SKM-1 (cell line): ENCODE results near the gene HSDL1.

Experiments
- DNase-seq: peaks from one replicate; lab custom pipeline; 2025; ENCODE audit not compliant: unreplicated experiment; lab: John Stamatoyannopoulos, UW

The HSDL1 gene

DNA sequence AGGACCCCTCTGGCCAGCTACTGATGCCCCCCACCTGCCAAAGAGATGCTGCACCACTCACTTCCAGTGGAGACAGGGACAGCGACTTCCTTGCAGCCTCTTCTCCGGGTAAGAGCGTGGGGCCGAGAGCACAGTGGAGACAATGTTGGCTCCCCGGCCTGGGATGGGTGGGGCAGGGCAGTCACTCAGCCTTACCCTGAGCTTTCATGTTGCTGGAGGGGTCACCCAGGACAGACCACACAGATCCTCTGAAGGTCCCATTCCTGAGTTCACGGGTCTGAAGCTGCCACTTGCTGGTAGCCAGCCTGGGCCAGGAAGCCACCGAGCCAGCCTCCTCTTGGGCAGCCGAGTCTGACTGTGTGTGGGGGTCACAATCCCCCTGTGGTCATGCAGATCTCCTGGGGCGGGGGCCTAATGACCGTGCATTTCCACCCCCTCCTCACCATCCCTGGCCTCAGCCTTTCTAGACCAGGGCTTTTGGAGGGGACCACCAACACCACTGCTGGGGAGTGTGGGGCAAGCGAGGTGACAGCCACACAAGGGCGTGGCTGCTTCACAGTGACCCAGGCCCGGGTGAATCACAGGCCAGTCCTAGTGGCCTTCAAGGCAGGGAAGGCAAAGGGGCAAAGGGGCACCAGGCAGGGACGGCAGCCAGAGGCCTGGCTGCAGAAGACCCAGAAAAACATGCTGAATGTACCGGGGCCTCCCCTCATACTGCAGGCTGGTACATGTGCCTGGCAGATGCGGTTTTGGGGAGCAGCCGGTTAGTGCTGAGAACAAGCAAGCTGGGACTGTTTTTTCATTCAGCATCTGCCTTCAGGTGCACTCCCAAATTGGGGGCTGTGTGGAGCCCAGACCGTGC is 31.4 kb upstream of the HSDL1 start:
- no peak for DNase-seq

DNA sequence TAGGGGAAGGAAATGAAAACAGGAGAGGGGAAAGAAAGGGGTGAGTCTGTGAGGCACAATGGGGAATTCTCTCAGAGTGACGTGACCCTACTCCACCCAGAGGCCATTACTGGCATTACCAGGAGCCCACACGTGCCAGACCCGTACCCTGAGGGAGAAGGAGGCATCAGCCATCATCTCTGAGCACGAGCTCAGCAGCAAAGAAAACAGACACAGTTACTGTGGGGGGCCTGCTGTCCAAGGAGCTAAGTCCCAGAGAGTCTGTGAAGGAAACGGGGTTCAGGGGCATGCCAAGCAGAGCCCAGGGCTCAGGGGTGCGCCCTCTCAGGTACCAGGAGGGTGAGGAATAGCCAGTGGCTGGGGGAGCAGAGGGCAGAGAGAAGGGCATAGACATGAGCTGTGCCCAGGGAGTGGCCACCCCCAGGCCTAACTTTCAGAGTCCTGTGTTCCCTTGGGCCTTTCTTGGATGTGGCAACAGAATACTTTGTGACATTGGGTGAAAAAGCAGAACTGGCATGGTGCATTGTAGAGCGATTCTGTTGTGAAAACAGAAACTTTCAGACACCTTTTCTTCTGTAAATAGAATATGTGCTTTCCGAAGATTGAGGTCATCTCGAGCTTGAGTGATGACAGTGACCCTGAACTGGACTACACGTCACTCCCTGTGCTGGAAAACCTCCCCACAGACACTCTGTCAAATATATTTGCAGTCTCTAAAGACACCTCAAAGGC is 30.5 kb upstream of the HSDL1 start:
- DNase-seq, result peak; percentile 29

GRCh38 chr16:84174396-84174795 is 29.4 kb upstream of the HSDL1 start:
- no peak for DNase-seq

DNA sequence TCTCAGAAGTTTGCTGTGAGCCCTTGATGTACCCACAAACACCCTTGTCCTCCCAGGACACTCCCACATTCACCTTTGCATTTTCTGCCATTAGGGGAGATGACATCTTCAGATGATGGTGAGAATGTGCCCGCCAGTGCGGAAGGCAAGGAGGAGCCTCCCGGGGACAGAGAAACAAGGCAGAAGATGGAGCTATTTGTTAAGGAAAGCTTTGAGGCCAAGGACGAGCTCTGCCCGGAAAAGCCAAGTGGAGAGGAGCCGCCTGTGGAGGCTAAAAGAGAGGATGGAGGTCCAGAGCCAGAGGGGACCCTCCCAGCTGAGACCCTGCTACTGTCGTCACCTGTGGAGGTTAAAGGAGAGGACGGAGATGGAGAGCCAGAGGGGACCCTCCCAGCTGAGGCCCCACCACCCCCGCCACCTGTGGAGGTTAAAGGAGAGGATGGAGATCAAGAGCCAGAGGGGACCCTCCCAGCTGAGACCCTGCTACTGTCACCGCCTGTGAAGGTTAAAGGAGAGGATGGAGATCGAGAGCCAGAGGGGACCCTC is 24.9 kb upstream of the HSDL1 start:
- DNase-seq, result no peak

DNA sequence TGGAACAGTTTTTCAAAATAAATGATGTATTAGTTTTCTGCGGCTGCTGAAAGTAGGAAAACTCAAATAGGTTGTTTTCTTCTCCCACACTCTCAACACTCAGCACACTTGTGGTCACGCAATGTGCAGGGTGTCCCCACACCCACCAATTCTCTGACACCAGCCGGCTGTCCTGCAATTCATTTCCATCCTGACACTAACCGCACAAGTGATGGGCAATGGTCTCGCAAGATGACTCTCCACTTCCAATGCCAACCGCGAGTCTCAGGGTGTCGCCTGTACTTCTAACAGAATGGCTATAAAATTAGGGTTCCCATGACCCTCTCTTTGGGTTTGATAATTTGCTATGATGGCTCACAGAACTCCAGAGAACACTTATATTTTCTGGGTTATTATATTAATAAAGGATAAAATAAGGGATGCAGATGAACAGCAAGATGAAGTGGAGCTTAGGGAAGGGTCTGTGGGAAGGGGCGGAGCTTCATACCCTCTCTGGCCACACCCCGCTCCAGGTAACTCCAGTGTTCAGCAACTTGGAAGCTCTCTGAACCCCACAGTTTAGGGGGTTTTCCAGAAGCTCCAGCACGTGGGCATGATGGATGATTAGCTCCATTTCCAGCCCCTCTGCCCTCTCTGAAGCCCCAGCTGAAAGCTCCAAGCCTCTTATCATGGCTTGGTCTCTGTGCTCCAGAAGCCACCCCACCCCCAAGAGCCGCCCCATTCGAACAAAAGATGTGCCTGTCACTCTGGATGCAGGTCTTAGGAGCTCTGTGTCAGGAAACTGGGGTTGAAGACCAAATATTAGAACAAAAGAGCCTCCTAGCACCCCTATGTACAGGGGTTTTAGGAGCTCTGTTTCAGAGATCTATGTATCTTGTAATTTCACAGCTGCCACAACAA is 22.1 kb upstream of the HSDL1 start:
- no peak for DNase-seq

DNA sequence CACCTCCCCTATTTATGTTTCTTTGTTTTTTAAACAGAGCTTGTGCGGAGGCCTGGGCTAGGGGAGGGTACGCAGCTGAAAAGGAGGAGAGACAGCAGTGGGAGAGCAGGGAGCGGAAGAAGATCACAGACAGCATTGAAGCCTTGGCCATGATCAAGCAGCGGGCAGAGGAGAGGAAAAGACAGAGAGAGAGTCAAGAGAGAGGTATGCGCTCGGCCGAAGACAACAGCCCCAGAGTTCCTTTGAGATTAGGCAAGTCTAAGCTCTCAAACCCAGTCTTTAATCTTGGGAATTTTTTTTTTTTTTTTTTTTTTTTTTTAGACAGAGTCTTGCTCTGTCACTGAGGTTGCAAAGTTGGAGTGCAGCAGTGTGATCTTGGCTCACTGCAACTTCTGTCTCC is 20.8 kb upstream of the HSDL1 start:
- DNase-seq, result no peak

DNA sequence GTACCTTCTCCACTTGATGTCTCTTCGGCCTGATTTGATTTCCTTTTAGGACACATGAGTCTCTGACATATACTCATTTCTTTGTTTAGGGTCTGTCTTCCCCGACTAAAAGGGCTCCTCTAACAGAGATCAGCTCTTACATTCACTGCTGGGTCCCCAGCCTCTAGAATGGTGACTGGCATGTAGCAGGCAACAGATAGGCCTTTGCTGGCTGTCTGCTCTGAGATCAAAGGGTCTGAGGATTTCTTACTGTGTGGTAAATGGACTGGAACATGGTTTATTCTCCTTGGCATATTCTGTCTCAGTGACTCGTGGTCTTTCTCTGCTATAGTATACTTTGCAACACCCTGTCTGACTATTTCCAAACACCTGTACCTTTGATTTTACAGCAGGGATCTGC is 16.8 kb upstream of the HSDL1 start:
- DNase-seq, result no peak

GRCh38 chr16:84161037-84161436 is 16.1 kb upstream of the HSDL1 start:
- DNase-seq, result no peak

DNA sequence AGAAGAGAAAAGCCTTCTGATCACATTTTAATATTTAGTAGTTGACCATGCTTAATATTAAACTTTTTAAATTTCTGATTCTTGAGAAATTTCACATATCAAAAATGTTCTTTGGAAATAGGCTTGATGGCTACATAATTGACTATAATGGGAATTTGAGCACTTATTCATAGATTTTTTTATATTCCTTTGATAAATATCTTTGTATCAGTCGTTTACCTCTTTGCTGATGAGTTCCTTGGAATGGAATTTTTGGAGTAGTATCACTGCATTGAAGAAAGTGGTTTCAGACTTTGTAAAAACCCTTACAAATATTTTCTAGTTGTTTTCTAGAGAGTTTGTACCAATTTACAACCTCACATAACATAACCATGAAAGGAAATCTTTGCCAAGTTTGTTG is 14.8 kb upstream of the HSDL1 start:
- no peak for DNase-seq

DNA sequence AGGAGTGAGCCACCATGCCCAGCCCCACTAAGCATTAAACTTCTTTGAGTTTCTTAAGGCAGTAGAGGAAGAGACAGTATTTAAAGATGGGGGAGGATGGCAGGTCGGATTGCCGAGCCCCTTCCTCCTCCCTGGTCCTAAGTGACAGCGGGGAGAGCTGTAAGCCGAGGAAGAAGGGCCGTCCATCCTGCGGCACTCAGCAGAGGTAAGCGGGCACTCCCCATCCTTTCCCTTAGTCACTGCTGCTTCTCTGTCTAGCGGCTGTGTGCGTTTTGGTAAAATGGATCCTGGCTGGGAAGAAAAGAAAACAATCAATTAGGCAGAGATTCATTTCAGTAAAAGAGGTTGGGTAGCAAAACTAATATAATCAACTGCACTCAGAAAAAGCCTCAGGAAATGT is 14.0 kb upstream of the HSDL1 start:
- no peak for DNase-seq

- DNase-seq, result no peak
These were observed 11.4 kb upstream of the HSDL1 start for GRCh38 chr16:84156342-84156784.

GRCh38 chr16:84155771-84156170 is 10.8 kb upstream of the HSDL1 start:
- no peak for DNase-seq

DNA sequence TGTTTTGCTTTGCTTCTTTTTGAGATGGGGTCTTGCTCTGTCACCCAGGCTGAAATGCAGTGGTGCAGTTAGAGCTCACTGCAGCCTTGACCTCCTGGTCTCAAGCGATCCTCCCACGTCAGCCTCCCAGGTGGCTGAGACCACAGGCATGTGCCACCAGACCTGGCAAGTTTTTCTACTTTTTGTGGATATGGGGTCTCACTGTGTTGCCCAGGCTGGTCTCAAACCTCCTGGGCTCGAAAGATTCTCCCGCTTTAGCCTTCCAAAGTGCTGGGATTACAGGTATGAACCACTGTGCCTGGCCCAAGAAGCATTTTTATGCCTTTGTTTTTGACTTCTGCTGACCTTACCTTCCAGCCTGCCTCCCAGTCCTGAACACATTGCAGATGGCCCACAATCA is 10.2 kb upstream of the HSDL1 start:
- no peak for DNase-seq

- no peak for DNase-seq
These were observed 8.8 kb upstream of the HSDL1 start for GRCh38 chr16:84153660-84154214.

DNA sequence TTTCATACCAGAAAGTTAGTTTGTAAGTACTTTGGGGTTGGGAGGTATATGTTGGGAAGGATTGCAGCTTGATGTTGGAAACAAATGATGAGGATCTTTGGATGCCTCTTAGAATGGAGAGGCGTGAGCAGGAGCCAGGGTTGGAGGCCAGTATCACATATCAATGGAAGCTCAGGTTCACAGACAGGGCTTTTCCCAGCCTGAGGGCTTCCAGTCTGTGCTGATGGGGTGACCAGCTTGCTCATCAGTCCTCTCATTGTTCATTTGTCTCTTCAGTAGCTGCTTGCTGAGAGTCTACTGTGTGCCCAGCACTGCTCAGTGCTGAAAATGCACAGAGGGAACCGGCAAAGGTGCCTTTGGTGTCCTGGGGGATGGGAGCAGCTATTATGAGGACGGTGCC is 5.9 kb upstream of the HSDL1 start:
- no peak for DNase-seq

DNA sequence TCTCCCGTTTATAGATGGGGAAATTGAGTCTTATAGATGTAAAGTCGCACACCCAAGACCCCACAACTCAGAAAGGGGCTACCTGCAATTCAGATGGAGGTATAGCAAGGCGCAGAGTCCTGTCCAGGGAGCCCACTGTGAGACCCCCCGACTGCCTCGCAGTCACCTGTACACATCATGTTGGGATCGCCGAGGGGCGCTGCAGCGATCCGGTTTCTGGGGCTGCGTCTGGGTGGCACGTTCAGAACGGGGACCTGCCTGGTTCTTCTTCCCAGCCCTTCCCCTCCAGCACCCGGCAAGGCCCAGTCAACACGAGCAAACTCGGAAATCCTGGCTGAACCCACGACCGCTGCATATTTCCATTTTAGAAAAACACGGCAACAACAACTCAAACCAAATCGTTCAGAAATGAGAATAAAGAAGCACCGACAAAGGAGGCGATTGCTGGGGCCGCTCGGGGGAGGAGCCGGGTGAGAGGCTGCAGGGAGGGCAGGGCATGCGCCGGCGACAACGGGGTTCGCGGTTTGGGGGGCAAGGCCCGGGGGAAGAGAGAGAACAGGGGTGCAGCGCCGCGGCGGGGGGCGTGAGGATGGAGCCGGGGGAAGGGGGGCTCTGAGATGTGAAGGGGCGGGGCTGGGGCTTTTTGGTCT is 643 bp downstream of the HSDL1 start:
- no peak for DNase-seq

DNA sequence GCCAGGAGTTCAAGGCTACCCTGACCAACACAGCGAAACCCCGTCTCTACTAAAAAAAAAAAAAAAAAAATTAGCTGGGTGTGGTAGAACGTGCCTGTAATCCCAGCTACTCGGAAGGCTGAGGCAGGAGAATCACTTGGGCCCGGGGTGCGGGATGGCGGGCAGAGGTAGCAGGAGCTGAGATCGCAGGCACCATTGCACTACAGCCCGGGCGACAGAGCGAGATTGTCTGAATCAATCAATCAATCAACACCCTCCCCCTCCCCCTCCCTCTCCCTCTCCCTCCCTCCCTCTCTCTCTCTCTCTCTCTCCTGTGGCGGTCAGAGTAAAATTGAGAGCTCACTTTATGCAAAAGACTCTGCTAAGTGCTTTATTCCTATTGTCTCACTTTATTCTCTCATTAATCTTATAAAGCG is 1.2 kb downstream of the HSDL1 start:
- no peak for DNase-seq

- DNase-seq, result no peak
These were observed 1.9 kb downstream of the HSDL1 start for GRCh38 chr16:84143081-84143480.

- DNase-seq, result no peak
These were observed 3.8 kb downstream of the HSDL1 start for GRCh38 chr16:84141143-84141670.

DNA sequence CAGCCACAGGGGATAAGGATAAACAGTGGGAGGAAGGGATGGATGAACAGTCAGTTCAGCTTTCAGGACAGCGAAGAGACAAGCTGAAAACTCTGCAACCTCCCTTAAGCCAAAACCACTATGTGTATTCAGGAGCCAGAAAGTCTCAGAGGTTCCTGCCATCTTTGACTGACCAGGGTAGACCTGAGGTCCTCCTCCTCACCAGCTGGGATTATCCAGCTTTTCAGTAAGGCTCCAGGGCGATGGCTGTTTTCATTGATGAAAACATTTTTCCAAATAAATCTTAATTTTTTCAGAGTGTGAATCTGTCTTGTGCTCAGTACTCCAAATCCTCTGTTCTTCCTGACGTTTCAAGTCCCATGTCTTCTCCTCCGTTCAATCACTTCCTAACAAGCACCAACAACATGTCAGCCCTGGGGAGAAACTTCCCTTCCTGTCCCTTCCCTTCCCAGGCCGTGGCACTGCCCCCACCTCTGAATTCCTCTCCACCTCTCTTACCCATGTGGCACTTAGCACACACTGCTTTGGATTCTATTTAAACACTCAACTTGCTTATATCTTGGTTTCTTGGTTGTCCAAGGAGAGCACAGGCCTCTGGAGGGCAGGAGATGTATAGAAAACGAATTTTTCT is 5.2 kb downstream of the HSDL1 start:
- DNase-seq, result no peak
